Umbilical cord (tissue), 2 donors: ENCODE data around the gene CAMTA1. TPM values are rescaled to one million over a fixed set of nuclear protein-coding genes. Genes with fewer than 3 reads are reported as not detected.
"Not testable (repeated sequence)": the region's sequence is repeated elsewhere in the genome, so short reads cannot be mapped to it uniquely, and the experiment has no call there.

Experiments used
- DNase-seq: peaks from one replicate; pipeline ENCODE4 v3.0.0-alpha.2; 2015; ENCODE audit warnings: low spot score
- total RNA-seq: library from RNA; depleted of rRNA; stranded (reverse); fragments of >200 nt; gene quantifications from one replicate; pipeline ENCODE4 v1.2.3, GENCODE V29; 2014; ENCODE audit warnings: low replicate concordance; ENCODE audit not compliant: insufficient read depth

CAMTA1 gene
- total RNA-seq, 1 donor from 2014 or later, result 29.6 TPM

DNA sequence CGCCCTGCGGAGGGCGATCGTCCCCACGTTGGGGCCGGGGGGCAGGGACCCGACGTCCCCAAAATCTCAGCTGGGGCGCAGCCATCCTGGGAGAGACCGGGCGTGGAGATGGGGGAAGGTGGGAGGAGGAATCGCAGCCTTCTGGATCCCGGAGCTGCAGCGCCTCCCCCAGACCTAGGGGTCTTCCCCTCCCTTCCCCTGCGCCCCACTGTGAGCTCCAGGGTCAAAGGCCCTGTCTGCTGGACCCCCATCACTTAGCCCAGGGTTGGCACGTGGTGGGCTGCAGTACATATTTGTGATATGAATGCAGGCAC, 895.7 kb downstream of the CAMTA1 start:
- DNase-seq, result no peak

DNA sequence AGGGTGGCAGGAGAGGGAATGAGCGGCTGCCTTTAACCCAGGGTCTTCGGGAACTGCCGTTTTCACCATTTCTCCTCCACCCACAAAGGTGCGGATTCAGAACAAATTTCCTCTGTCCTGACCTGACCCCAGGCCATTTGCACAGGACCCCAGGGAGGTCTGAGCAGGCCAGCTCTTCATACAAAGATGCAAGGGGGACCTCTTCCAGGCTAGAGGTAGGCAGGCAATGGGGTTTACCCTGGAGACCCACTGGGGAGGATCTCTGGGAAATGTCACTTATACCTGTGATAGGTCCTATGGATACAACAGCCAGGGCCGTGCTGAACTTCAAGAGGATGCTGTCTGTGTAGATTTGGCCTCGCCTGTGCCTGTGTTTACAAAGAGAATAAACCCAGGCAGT, 896.1 kb downstream of the CAMTA1 start:
- DNase-seq, result no peak

DNA sequence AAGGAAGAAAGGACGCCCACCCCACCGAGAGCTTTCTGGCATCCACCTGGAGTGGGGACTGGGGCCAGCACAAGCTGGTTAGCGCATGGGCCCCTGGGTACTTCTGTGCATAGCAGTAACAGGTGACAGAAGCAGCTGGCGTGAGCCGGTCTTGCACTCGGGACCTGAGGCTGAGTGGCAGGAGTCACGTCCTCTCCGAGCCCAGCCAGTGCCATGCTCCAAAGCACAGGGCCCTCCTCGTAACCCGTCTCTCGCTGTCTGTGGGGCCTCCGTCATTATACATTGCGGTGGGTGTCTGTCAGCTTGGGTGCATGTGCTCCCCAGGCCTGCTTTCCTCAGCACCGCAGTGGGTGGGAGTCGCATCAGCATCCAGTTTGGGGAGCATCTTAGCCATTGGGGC, 898.3 kb downstream of the CAMTA1 start:
- DNase-seq, result no peak

DNA sequence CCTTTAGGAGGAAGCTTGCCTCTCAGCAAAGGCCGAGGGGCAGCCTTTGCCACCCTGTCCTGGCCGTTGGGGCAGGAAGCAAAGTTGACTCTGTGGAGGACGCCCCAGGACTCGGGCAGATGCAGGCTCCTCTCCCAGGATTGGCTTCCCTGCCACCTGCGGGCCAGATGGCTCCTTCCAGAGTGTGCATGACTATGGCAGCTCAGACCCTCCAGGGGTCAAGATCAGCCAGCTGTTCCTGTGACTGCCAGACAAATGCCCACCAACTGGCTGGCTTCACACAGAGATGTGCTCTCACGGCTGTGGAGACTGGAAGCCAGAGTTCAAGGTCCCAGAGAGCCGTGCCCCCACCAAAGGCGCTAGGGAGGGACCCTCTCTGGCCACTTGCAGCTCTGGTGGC, 898.9 kb downstream of the CAMTA1 start:
- no peak for DNase-seq

DNA sequence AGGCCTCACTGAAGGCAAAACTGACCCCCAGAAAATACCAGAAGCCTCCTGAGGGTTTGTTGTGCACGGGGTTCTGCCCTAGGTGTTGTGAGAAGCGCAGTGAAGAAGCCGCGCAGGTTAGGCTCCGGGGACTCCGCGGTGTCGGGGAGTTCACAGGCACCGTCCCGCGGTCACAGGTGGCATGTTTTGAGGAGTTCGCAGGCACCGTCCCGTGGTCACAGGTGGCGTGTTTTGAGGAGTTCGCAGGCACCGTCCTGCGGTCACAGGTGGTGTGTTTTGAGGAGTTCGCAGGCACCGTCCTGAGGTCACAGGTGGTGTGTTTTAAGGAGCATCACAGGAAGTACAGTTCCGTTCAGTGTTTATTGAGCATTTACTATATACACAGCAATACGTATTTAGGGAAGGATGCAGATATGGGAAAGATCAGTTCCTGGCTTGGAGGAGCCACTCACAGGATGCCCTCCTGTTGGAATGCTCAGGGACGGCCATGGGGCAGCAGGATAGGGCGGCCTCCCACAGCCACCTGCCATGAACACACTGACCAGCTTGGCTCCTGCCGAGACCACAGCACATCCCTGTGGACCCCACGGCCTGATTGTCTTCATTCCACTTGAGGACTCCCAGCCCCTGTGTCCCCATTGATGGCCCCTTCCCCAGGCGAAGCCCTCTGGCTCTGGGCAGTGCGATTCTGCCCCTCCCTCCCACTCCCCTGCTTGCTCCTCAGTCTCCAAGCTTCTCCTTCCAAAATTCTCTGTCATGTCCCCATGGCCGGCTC, 899.8 kb downstream of the CAMTA1 start:
- no peak for DNase-seq

DNA sequence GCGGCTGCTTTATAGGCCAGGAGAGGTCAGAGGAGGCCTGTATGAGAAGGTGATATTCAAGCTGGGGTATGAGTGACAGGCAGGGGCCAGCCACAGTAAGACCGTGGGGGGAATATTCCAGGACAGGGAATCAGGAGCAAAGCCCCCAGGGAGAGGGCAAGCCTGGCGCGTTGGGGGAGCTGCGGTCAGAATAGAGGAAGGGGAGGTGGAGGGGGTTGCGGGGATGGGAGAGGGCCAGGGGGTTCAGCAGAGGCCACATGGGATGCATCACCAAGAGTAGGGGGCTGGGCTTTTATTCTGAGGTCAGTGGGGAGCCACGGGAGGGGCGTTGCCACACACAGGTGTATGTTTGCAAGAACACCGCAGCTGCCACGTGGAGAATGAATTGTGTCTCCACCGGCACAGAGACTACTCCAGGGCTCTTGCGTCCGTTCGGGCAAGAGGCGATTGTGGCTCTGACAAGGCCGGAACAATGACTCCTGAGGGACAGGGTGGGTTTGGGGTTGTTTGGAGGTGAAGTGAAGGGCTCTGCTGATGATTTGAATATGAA, 901.1 kb downstream of the CAMTA1 start:
- DNase-seq, result no peak

DNA sequence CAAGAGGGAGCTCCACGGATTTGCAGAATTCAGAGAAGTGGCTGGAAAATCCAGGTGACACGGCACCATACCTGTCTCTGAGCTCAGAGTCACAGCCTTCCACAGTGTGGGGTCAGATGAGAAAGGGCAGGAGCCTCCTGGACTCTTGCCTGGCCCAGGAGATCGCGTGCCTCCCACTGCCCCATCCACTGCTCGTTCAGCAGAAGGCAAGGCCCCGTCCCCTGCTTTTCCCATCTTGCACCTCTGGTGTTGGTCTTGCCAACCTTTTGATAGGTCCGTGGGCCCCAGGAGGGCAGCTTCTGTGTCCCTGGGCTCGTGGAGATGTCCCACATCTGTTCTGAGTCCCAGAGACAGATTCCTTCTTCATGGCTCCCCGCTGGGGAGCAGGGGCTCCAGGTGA, 902.2 kb downstream of the CAMTA1 start:
- DNase-seq, result no peak

DNA sequence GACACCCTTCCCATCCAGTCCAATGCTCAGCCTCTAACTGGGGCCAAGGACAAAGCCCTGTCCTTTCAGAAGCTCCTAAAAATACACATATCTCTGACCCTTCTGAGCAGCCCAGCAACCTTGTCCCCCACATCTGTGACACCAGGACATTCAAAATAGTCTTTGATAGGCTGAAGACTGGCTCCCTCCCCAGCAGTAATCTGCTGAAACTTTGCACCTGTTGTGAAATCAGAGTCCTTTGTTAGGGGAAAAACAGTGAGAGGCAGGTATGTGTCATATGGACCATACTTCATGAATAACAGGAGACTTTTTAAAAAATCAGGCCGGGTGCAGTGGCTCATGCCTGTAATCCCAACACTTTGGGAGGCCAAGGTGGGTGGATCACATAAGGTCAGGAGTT, 903.4 kb downstream of the CAMTA1 start:
- no peak for DNase-seq

DNA sequence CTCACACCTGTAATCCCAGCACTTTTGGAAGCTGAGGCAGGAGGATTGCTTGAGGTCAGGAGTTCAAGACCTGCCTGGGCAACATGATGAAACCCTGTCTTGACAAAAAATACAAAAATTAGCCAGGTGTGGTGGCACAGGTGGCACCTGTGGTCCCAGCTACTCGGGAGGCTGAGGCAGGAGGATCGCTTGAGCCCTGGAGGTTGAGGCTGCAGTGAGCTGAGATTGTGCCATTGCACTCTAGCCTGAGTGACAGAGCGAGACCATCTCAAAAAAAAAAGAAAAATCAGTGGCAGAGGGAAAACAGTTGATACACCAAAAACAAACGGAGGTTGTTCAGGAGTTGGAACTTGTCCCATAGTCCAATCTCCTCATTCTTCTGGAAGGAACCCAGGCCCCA, 904.1 kb downstream of the CAMTA1 start:
- not testable (repeated sequence) for DNase-seq

DNA sequence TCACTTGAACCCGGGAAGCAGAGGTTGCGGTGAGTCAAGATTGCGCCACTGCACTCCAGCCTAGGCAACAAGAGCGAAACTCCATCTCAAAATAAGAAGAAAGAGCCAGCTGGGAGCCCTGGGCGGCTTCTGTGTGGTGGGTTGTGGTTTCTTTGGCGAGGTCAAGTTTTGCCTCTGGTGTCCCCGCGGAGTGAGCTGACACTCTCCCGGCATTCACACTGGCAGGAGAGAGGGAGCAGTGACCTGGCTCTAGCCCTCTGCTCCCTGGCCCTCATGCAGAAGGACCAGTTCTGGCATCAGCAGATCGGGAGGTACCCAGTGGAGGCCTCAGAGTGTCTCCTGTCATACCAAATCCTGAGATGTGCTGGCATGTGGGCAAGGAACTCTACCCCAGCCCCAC, 904.8 kb downstream of the CAMTA1 start:
- DNase-seq, result no peak

DNA sequence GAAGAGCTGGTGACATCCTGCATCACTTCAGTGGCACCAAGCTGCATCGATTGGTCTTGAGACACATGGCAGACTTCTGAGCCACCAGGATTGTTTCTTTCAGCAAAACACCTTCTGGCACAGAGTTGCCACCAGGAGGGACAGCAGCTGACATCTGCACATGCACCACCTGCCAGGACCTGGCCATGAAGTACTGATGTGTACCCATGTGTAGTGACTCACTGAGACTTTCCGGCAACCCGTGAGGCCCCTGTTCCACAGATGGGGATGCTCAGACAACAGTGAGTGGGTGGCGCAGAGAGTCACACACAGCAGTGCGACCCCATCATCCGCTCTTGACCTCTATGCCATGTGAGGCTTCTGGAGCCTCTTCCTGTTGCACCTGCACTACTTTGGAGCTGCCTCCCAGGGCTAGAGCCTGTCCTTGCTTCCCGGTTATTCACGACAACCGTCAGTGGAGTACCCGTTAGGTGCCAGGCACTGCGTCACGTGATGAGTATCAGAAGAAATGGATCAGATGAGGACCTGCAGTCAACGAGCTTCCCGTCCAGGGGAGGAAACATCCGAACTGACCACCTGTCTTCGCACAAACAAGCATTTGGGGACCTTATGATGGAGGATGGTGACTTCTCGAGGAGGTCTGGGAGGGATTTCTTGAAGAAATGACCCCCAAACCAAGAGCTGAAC, 905.4 kb downstream of the CAMTA1 start:
- DNase-seq, result no peak

DNA sequence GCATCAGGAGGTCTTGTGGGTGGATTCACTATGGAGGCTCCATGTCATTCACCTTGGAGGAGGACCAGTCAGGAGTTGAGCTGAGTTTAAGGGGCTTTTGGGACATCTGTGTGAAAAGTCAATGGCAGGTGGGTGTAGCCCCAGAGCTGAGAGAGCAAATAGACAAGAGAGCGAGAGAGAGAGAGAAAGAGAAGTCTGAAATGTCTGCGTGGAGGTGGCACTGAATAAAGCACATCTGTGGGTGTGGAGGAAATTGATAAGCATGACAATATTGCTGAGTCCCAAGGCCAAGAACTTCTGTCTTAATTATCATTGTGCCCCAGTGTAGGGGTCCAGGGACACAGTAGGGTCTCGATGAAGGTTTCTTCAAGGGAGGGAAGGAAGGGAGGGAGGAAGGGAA, 906.3 kb downstream of the CAMTA1 start:
- no peak for DNase-seq

DNA sequence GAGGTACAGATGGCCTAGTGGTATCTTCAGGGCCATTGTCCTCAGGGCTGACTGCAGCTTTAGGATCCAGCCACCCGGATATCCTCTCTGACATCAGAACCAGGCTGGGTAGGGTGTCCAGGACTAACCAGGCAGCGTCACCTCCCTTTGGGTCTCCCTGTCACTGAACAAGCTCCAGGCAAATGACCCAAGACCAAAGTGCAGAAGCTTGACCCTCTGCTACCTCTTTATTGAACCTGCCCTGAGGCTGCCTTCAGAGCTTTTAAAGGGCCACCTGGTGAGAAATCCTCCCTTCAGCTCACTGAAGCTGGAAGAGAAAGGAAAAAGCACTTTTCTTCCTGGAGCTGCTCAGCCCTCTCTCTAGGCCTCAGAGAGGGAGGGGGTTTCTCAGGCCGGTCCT, 906.8 kb downstream of the CAMTA1 start:
- no peak for DNase-seq

DNA sequence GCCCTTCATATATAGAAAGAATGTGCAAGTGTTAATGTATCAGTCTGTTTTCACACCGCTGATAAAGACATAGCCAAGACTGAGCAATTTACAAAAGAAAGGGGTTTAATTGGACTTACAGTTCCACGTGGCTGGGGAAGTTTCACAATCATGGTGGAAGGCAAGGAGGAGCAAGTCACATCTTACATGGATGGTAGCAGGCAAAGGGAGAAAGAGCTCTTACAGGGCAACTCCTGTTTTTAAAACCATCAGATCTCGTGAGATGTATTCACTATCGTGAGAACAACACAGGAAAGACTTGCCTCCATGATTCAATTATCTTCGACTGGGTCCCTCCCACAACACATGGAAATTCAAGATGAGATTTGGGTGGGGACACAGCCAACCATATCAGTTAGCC, 907.8 kb downstream of the CAMTA1 start:
- not testable (repeated sequence) for DNase-seq

DNA sequence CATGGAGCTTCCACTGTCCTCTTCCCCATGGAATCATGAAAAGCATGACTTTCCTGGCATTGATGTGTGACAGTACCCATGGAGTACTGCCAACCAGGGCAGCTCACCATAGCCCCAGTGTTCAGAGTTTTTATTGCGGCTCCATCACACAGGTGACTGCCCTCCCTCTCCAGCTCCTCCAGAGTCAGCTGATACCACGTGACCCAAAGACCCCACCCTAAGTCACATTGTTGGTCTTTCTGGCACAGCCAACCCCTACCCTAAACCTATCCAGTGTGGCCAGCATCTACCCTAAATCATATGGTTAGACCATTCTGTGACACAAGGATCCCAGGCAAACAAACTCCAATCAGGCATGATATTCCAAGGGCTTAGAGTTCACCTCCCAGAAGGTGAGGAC, 908.4 kb downstream of the CAMTA1 start:
- no peak for DNase-seq

DNA sequence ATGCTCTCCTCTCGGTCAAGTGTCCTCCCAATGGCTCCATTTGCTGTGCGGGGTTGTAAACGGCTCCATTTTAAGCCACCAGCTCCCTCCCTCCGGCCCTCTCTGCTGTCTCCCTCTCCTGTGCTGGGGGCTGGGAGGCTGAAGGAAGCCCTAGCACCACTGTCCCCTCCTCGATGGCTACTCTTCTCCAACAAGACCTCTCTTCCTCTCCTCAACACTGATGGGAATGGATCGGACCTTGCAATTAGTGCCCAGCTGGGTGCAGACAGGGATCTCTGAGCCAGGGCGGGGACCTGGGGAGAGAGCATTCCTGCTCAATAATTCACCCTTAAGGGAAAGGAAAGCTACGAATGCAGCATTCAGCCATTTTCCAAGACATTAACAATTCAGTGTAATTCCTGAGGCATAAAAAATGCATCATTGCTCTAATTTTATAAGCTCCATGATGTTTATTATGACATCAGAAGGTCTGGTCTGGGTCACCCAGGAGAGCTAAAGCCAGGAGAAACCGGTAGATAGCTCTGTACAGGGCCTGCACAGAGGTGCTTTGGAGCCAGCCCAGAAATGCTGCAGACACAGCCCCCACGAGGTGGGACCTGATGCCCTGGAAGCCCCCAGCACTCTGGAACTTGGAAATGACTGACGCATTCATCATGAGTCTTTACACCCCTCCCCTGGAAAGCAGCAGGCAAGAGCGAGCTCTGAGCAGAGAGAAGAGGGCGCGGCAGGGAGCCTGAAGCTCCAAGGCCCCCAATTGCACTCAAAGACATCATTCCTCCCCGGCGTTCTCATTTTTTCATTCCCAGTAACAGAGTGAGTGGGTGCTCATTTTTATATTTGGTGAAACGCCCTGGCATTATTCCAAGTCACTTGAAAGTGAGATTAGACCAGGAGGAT, 909.6 kb downstream of the CAMTA1 start:
- DNase-seq, result no peak

DNA sequence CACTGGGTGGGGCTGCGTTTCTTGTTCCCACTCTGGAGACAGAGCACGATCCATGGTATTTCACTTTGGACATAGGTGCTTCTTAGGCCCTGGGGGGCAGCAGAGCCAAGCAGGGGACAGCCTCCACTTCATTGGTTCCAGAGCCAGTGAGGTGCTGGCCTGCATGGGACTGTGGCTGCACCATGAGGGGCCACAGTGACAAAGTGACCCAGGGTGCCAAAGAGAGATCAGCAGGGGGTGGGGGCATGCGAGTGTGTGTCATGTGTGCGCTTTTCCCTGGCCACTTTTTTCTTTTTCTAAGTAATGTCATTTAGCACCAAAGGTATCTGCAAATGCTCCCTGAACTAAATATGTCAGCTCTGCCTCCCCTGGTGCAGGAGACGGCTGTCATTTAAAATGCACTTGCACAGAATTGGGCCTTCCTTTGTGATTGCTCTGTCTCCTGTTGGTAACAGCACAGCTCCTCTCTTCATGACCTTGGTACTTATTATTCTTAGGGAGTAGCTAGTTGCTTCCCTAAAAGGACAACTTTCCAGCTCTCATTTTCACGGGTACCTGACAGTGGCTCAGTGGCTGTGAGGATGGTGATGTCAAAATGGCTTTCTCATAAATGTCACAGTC, 910.4 kb downstream of the CAMTA1 start:
- DNase-seq, result no peak

DNA sequence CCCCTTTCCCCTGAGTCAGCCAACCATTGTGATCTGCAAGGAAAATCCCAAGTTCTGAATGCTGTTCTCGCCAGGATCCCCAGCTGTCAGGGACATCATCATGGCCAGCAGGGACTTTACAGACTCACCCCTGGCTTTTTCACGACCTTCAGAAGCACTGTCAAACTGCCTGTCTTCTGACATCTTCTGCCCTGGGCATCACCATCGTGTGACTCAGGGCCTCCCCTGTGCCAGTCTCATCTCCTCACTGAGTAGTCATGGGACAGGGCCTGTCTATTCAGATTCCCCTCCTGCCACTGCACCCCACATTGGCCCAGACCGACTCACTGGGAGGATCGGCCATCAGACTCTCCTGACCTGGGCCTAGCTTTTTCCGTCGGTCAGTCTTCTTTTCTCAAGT, 913.4 kb downstream of the CAMTA1 start:
- no peak for DNase-seq

DNA sequence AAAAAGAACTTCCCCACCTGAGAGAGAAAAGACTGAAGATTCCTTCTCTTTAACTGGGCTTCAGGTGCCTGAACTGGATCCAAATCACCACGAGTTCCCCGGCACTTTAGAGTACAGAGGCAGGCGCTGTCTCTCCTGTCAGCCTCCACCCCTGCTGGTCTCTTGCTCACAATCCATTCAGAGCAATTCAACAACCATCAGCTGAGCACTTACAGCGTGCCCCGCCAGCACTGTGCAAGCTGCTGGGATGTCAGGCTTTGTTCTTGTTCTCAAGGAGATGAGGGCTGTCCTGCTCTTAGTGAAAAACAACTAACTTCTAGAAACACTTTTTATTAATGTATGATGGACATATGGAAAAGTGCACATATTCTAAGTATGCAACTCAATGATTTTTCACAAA, 917.1 kb downstream of the CAMTA1 start:
- DNase-seq, result no peak

DNA sequence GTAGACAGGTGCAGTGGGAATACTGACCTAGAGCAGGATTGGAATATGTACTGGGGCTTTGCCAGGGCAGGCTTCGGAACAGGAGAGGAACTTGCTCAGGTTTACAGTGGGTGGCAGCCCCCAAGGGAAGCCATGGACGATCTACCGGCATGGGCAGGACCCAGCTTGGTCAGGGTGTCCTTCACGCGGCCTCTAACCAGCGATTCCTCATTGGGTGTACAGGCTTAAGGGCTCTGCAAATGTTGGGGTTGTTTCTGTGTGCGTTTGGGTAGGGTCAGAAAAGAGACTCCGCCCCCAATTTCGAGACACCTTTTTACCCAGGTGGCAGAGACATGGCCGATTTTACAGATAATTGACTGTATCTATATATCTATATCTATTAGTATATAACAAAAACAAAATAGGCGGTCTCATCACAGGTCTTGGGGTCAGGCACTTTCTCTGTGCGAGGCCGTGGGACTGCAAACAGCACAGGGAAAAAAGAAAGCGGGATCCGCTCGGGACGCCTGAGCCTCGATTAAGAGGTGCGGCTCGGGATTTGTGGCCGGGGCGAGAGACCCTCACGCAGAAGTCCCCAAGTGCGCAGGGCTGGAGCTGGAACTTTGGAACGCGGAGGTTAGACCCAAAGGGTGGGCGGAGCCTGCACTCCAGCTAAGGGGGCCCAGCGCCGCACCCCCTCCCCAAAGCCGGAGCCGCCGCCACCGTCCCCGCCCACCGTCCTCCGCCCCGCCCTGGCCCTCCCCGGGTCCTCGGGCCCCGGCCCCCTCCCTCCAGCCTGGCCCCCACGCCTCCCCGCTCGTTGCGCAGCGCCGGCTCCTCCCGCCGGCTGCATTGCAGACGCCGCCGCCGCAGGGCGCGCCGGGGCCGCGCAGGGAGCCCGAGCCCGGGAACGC, 918.3 kb downstream of the CAMTA1 start:
- DNase-seq, result no peak
